ENCODE results near the gene ITPR1. TPM values are rescaled to one million over a fixed set of nuclear protein-coding genes. Genes with fewer than 3 reads are reported as not detected.

The ITPR1 gene
- polyA plus RNA-seq, 1 of the 3 experiments (the other 2 are of a cell fraction), result 5.9 TPM

- 98% methylated on average over 14 of the region's 14 CpGs for WGBS (ENCODE audit: low lambda C conversion rate)
- no peak for TF ChIP-seq MEF2A (IDR thresholded peaks at IDR 0.05; ENCODE audit: borderline replicate concordance, low read depth)
- no peak for TF ChIP-seq JUND (IDR thresholded peaks at IDR 0.05)
- no peak for TF ChIP-seq YY1 (IDR thresholded peaks at IDR 0.05; ENCODE audit: low read depth)
- no peak for TF ChIP-seq USF1 (IDR thresholded peaks at IDR 0.05; ENCODE audit: borderline replicate concordance, low read depth)
- no peak for TF ChIP-seq RAD21 (IDR thresholded peaks at IDR 0.05; ENCODE audit: low read length)
- TF ChIP-seq IRF3 (IDR thresholded peaks at IDR 0.05; ENCODE audit: low read depth, low read length), result no peak
- no peak for TF ChIP-seq FOSL2 (IDR thresholded peaks at IDR 0.05; ENCODE audit: borderline replicate concordance, low read depth)
- TF ChIP-seq RFX5 (IDR thresholded peaks at IDR 0.05; ENCODE audit: low read length), result no peak
- TF ChIP-seq TEAD4 (IDR thresholded peaks at IDR 0.05; ENCODE audit: borderline replicate concordance, insufficient read depth), result no peak
- TF ChIP-seq TCF12 (IDR thresholded peaks at IDR 0.05), result no peak
- Histone ChIP-seq H3K27me3 (ENCODE audit: insufficient read depth) (no peaks in the 10 kb centered on the region), H4K20me1 (ENCODE audit: insufficient read depth) (no peaks in the 10 kb centered on the region), H3F3A (replicated peaks; ENCODE audit: insufficient read depth) (no peaks in the 10 kb centered on the region), H3K4me3 (ENCODE audit: low read depth in 2 of 2, low read length in 1 of 2) (no peak overlapping the region), H3K27ac (ENCODE audit: low read depth in 2 of 2, low read length in 1 of 2) (no peak overlapping the region), H3K9me2 (no peaks in the 10 kb centered on the region), H3K9me3 (no peaks in the 10 kb centered on the region), H3K9ac (no peak overlapping the region), H2AFZ (ENCODE audit: low read depth) (no peak overlapping the region), H3K4me2 (no peak overlapping the region), H3K4me1 (ENCODE audit: control insufficient read depth in 1 of 2, insufficient read depth in 2 of 2, low read depth in 1 of 2, low read length in 1 of 2) (peaks cover 0 to 6% of the 10 kb centered on the region in 2 experiments; a peak in 1 of 4 replicates), H3K36me3 (replicated peaks in 1 of 2; ENCODE audit: control insufficient read depth in 1 of 2, insufficient read depth in 2 of 2, low read length in 1 of 2) (peaks cover 0 to 8% of the 10 kb centered on the region in 2 experiments), H3K79me2 (ENCODE audit: insufficient read depth) (no peaks in the 10 kb centered on the region)
- ChIA-PET POLR2A (no interaction called here), CTCF (interaction anchor here (1.2 kb wide), 1 partner anchor 93 kb away, joined by 4 read pairs; no protein-coding TSS in a partner anchor)
- no peak for DNase-seq
These were observed 311.3 kb downstream of the ITPR1 start for GRCh38 chr3:4804161-4805058.

- no peak overlapping the region for H3K4me2 ChIP-seq
- peaks cover 0 to 8% of the 10 kb centered on the region in 2 experiments for H3K36me3 ChIP-seq (replicated peaks in 1 of 2; ENCODE audit: control insufficient read depth in 1 of 2, insufficient read depth in 2 of 2, low read length in 1 of 2)
- H3K79me2 ChIP-seq (ENCODE audit: insufficient read depth), result no peaks in the 10 kb centered on the region
- H3F3A ChIP-seq (replicated peaks; ENCODE audit: insufficient read depth), result no peaks in the 10 kb centered on the region
- TF ChIP-seq RCOR1 (IDR thresholded peaks at IDR 0.05; ENCODE audit: low read length) (no peak), GABPA (IDR thresholded peaks at IDR 0.05; ENCODE audit: low read depth) (no peak), RFX5 (IDR thresholded peaks at IDR 0.05; ENCODE audit: low read length) (no peak), IRF3 (IDR thresholded peaks at IDR 0.05; ENCODE audit: low read depth, low read length) (no peak), YY1 (IDR thresholded peaks at IDR 0.05; ENCODE audit: low read depth) (no peak), EZH2phosphoT487 (IDR thresholded peaks at IDR 0.05; ENCODE audit: borderline replicate concordance, low read depth) (no peak), ELF1 (IDR thresholded peaks at IDR 0.05) (no peak), TAF1 (IDR thresholded peaks at IDR 0.05; ENCODE audit: borderline replicate concordance, low read depth, low read length) (no peak), REST (IDR thresholded peaks at IDR 0.05; ENCODE audit: low read depth, low read length) (no peak), TEAD4 (IDR thresholded peaks at IDR 0.05; ENCODE audit: borderline replicate concordance, insufficient read depth) (no peak), FOXJ3 (CRISPR knock-in tag; IDR thresholded peaks at IDR 0.05) (no peak), JUND (IDR thresholded peaks at IDR 0.05) (no peak), USF1 (IDR thresholded peaks at IDR 0.05; ENCODE audit: borderline replicate concordance, low read depth) (no peak)
- ChIA-PET POLR2A (no interaction called here), CTCF (no interaction called here)
- H3K27ac ChIP-seq (ENCODE audit: low read depth in 2 of 2, low read length in 1 of 2), result no peak overlapping the region
- no peak overlapping the region for H3K4me3 ChIP-seq (ENCODE audit: low read depth in 2 of 2, low read length in 1 of 2)
- H3K9ac ChIP-seq, result no peak overlapping the region
- no peaks in the 10 kb centered on the region for H3K27me3 ChIP-seq (ENCODE audit: insufficient read depth)
- no peaks in the 10 kb centered on the region for H3K9me2 ChIP-seq
- no peaks in the 10 kb centered on the region for H3K9me3 ChIP-seq
- no peaks in the 10 kb centered on the region for H4K20me1 ChIP-seq (ENCODE audit: insufficient read depth)
- H2AFZ ChIP-seq (ENCODE audit: low read depth), result no peak overlapping the region
- WGBS (ENCODE audit: low lambda C conversion rate), result 90% methylated on average over 7 of the region's 7 CpGs
- DNase-seq, result no peak
- H3K4me1 ChIP-seq (ENCODE audit: control insufficient read depth in 1 of 2, insufficient read depth in 2 of 2, low read depth in 1 of 2, low read length in 1 of 2), result peaks cover 0 to 6% of the 10 kb centered on the region in 2 experiments; a peak in 1 of 4 replicates
These were observed 312.5 kb downstream of the ITPR1 start for GRCh38 chr3:4805662-4806061.

Data from SK-N-SH (cell line).